Activated CD4-positive, alpha-beta T cell treated with anti-CD3 and anti-CD28 coated beads, Interleukin-2, Interleukin-4, amounts not matched to agents 100 ng/mL and 50 ng/mL, durations not matched to agents 16 hours and 8 hours (primary cell): ENCODE measurements around the gene SMC4.

Source experiments
- DNase-seq: peaks from one replicate; pipeline ENCODE4 v3.0.0-alpha.2; 2020; ENCODE audit warnings: low spot score

The SMC4 gene

GRCh38 chr3:160477750-160478149 lies 78.3 kb downstream of the SMC4 start:
- DNase-seq, result no peak

GRCh38 chr3:160478338-160478737 lies 78.9 kb downstream of the SMC4 start:
- DNase-seq, result no peak

DNA sequence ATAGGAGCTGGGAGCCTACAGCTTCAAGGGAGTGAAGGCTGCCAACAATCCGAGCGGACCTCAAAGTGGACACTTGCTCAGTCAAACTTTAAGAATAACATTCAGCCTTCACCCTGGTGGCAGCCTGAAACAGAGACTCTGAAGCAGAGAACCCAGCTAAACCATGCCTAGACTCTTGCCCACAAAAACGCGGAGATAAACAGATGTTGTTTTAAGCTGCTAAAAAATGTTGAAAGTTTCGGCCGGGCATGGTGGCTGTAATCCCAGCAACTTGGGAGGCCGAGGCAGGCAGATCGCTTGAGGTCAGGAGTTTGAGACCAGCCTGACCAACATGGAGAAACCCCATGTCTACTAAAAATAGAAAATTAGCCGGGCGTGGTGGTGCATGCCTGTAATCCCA lies 79.9 kb downstream of the SMC4 start:
- DNase-seq, result no peak

DNA sequence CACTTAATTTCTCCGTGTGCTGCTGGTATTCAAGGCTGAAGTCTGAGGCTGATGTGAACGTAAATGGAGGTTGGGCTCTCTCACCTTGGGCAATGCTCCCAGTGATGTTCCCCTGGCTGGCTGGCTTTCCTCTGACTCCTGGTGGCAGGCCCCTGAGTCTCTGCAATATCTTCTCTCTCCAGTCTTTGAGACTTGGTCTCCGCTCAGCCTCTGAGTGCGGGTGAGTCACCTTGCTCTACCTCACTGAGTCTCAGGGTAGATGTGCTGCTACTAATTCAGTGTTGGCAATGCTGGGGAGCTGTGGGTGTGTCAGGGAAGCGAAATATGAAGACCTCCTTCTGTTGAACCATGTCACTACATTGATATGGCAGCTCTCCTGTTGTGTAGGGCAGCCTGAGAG lies 81.5 kb downstream of the SMC4 start:
- no peak for DNase-seq

DNA sequence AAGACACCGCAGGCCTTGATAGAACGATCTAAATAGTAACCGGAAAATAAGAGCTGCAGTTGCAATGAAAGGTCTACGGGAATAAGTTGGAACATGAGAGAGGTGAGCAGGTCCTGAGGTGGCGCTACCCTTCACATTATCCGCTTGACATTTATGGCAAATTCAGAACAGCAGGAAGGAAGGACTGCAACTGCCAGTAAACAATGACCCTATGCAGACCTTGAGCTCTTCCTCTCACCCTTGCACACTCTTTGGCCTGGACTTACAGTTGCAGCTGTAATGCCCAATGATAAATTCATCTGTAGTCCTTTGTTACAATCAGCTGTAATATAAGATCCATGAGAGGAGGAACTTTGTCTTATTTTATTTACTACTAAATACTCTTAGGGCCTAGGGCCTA lies 82.4 kb downstream of the SMC4 start:
- DNase-seq, result no peak

- DNase-seq, result no peak
Measured at GRCh38 chr3:160482796-160483195, 83.3 kb downstream of the SMC4 start.
